Measurements from ENCODE around the gene OFD1. TPM values are rescaled to one million over a fixed set of nuclear protein-coding genes. Genes with fewer than 3 reads are reported as not detected.

The OFD1 gene
- total and polyA plus RNA-seq, 8 donors = 13.1 to 91.0 (median 19.8) TPM

GRCh38 chrX:13754765-13755164 lies 20.2 kb downstream of the OFD1 start:
- Histone ChIP-seq H3K36me3 (peaks cover 0 to 42% (median 24%) of the 10 kb centered on the region in 3 donors), H3K4me1 (peaks cover 0 to 6% (median 2%) of the 10 kb centered on the region in 3 donors), H3K4me3 (no peak overlapping the region), H3K27me3 (no peaks in the 10 kb centered on the region), H3K27ac (no peak overlapping the region), H3K9me3 (no peaks in the 10 kb centered on the region)
- DNase-seq (no peak), FAIRE-seq (no peak), ATAC-seq (no peak)
- TF ChIP-seq, protein P1, sequence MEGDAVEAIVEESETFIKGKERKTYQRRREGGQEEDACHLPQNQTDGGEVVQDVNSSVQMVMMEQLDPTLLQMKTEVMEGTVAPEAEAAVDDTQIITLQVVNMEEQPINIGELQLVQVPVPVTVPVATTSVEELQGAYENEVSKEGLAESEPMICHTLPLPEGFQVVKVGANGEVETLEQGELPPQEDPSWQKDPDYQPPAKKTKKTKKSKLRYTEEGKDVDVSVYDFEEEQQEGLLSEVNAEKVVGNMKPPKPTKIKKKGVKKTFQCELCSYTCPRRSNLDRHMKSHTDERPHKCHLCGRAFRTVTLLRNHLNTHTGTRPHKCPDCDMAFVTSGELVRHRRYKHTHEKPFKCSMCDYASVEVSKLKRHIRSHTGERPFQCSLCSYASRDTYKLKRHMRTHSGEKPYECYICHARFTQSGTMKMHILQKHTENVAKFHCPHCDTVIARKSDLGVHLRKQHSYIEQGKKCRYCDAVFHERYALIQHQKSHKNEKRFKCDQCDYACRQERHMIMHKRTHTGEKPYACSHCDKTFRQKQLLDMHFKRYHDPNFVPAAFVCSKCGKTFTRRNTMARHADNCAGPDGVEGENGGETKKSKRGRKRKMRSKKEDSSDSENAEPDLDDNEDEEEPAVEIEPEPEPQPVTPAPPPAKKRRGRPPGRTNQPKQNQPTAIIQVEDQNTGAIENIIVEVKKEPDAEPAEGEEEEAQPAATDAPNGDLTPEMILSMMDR (IDR thresholded peaks at IDR 0.05) = no peak
- intact Hi-C loops (cut with DNase I) = no loop called here
- 75 to 79% methylated on average over 1 of the region's 1 CpG for WGBS, 2 donors

DNA sequence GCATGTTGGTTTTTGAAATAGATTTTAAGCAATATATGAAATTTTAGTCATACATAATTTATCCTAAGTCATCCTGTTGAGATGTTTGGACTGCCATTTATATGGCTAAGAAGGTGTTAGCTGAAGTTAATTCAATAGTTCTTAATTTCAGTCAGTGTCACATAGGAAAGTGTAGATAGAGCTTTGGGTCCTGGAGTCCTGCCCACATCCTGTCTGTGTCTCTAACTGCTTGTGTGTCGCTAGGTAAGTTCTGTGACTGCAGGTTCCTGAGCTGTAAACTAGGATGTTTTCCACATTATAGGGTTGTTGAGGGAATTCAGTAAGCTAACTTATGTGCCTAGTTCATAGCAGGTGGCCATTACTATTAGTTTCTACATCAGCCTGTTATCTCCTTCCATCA lies 20.7 kb downstream of the OFD1 start:
- Histone ChIP-seq H3K9me3 (no peaks in the 10 kb centered on the region), H3K4me1 (peaks cover 0 to 6% (median 2%) of the 10 kb centered on the region in 3 donors), H3K36me3 (peaks cover 0 to 46% (median 24%) of the 10 kb centered on the region in 3 donors), H3K27ac (no peak overlapping the region), H3K27me3 (no peaks in the 10 kb centered on the region), H3K4me3 (no peak overlapping the region)
- DNase-seq (no peak), ATAC-seq (no peak), FAIRE-seq (no peak)
- intact Hi-C loops (cut with DNase I) = no loop called here
- TF ChIP-seq, protein P1 (IDR thresholded peaks at IDR 0.05) = no peak
- WGBS, 2 donors = 30 to 43% methylated on average over 1 of the region's 1 CpG

DNA sequence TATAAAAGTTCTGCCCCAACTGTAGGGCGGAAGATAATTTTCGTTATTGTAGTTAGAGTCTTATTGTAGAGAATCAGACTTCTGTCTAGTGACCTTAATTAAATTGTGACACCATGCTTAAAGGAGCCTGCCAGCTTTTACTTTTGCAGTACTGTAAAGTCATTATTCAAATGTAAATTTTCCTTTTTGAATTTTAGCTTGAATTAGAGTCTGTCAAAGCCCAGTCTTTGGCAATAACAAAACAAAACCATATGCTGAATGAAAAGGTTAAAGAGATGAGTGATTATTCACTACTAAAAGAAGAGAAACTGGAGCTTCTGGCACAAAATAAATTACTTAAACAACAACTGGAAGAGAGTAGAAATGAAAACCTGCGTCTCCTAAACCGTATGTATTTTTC lies 21.8 kb downstream of the OFD1 start:
- Histone ChIP-seq H3K36me3 (peaks cover 0 to 47% (median 24%) of the 10 kb centered on the region in 3 donors), H3K27me3 (no peaks in the 10 kb centered on the region), H3K4me3 (no peak overlapping the region), H3K9me3 (no peaks in the 10 kb centered on the region), H3K4me1 (peaks cover 0 to 6% (median 2%) of the 10 kb centered on the region in 3 donors), H3K27ac (no peak overlapping the region)
- TF ChIP-seq, protein P1 (IDR thresholded peaks at IDR 0.05) = no peak
- intact Hi-C loops (cut with DNase I) = no loop called here
- no peak for FAIRE-seq
- whole genome bisulfite sequencing, 2 donors = 94% methylated on average over 4 of the region's 4 CpGs
- no peak for ATAC-seq
- no peak for DNase-seq

GRCh38 chrX:13759152-13759718 lies 24.7 kb downstream of the OFD1 start:
- WGBS, 2 donors = 76 to 90% methylated on average over 8 of the region's 8 CpGs
- Histone ChIP-seq H3K27ac (no peak overlapping the region), H3K4me1 (no peaks in the 10 kb centered on the region), H3K9me3 (no peaks in the 10 kb centered on the region), H3K4me3 (no peak overlapping the region), H3K36me3 (peaks cover 0 to 62% (median 24%) of the 10 kb centered on the region in 3 donors), H3K27me3 (no peaks in the 10 kb centered on the region)
- FAIRE-seq (peak; percentile 32), DNase-seq (no peak), ATAC-seq (peak in 1 of 4 donors; percentile 25)
- TF ChIP-seq, protein P1 (IDR thresholded peaks at IDR 0.05) = no peak
- intact Hi-C loops (cut with DNase I) = no loop called here

- H3K27me3 ChIP-seq = no peaks in the 10 kb centered on the region
- intact Hi-C loops (cut with DNase I) = no loop called here
- FAIRE-seq (no peak), DNase-seq (no peak), ATAC-seq (peak in 1 of 4 donors; percentile 32)
- TF ChIP-seq, protein P1 (IDR thresholded peaks at IDR 0.05) = no peak
- WGBS, 2 donors = 76 to 92% methylated on average over 13 of the region's 13 CpGs
- H3K4me3 ChIP-seq = no peak overlapping the region
- H3K27ac ChIP-seq = no peak overlapping the region
- no peaks in the 10 kb centered on the region for H3K9me3 ChIP-seq
- H3K4me1 ChIP-seq = peaks cover 0 to 6% (median 0%) of the 10 kb centered on the region in 3 donors
- peaks cover 0 to 62% (median 24%) of the 10 kb centered on the region in 3 donors for H3K36me3 ChIP-seq
Observed at GRCh38 chrX:13760426-13760825, 25.9 kb downstream of the OFD1 start.
